HL-60/S4 (cell line): ENCODE results near the gene RNU7-1.
"Not testable (repeated sequence)": the region's sequence is repeated elsewhere in the genome, so short reads cannot be mapped to it uniquely, and the experiment has no call there.

Experiments used
- in situ Hi-C: fragments of 300-500 bp; cut with MboI; formaldehyde crosslinking; loops from 2 replicates; pipeline ENCODE4 v1.14.3; 2022; ENCODE audit warnings: low sequenced_read_pairs

The RNU7-1 gene

DNA sequence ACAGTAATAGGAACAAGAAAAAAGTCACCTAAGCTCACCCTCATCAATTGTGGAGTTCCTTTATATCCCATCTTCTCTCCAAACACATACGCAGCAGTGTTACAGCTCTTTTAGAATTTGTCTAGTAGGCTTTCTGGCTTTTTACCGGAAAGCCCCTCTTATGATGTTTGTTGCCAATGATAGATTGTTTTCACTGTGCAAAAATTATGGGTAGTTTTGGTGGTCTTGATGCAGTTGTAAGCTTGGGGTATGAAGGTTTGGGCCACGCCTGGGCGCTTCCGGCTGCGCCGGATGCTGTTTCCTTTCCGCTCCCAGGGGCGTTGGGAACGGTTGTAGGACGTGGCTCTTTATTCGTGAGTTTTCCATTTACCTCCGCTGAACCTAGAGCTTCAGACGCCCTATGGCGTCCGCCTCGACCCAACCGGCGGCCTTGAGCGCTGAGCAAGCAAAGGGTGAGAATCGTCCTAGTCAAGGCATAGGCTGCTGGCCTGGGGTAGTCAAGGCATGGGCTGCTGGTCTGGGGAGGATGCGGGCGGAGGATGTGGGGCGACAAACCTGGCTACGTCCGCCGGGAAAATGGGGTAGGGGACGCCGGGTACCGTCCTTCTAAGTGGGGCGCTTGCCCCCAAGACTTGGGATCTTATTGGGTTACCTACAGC, at the start of gene RNU7-1, which contains the start of gene C12orf57:
RNU7-1 (plus strand) TSS at position 95 of the 659 bp plus-strand sequence.
C12orf57 (plus strand) TSS at position 301 of the 659 bp plus-strand sequence; CDS start at position 401, 100 bp downstream.
- in situ Hi-C loops = loop anchor here (25.0 kb wide), 1 partner anchor 168 kb away; the partner anchor contains the start of gene C1RL

DNA sequence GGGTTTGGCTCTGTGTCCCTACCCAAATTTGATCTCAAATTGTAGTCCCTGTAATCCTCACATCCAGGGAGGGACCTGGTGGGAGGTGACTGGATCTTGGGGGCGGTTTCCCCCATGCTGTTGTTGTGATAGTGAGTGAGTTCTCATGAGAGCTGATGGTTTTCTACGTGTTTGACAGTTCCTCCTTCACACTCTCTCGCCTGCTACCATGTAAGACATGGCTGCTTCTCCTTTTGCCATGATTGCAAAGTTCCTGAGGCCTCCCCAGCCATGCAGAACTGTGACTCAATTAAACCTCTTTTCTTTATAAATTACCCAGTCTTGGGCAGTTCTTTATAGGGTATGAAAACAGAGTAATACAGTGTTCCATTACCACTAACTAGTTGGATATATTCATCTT, 49.3 kb upstream of the RNU7-1 start:
- in situ Hi-C loops = no loop called here

DNA sequence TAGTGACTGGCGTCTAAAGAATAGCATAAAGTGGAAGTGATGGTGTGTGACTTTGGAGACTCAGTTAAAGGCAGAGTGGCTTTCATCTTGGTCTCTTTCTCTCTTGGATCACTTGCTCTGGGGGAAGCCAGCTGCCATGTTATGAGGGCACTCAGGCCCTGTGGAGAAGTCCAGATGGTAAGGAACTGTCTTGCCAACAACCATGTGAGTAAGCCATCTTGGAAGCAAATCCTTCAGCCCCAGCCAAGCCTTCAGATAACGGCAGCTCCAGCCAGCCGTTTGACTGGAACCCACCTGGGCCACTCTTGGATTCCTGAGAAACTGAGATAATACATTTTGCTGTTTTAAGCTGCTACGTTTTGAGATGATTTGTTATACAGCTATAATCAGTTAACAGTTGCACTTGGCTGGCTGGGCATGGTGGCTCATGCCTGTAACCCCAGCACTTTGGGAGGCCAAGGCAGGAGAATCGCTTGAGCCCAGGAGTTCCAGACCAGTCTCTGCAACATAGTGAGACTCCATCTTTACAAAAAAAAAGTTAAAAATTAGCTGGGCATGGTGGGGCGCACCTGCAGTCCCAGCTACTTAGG, 46.7 kb upstream of the RNU7-1 start:
- in situ Hi-C loops = no loop called here

- in situ Hi-C loops = no loop called here
Observed at GRCh38 chr12:6899427-6899826, 44.2 kb upstream of the RNU7-1 start.

DNA sequence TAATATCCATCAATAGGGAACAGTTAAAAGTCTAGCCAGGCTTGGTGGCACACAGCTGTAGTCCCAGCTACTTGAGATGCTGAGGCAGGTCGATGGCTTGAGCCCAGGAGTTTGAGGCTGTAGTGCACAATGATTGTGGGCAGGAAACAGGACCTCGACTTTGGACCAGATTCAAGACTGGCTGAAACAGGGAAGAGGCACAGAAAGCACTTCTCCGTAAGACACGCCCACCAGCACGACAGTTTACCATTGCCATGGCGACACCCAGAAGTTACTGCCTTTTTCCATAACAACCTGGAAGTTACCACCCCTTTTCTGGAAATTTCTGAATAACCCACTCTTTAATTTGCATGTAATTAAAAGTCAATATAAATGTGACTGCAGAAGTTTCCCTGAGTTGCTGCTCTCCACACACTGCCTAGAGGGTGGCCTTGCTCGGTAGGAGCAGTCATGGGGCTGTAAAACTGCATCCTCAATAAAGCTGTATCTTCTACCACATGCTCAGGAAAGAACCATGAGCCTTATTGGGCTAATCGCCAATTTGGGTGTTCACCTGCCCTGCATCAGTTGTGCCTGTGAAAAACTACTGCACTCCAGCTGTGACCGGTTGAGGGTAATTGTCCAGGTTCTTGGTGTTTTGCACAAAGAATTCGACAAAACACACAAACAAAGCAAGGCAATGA, 43.6 kb upstream of the RNU7-1 start:
- in situ Hi-C loops = no loop called here

GRCh38 chr12:6902448-6902847, 41.2 kb upstream of the RNU7-1 start:
- in situ Hi-C loops = no loop called here

DNA sequence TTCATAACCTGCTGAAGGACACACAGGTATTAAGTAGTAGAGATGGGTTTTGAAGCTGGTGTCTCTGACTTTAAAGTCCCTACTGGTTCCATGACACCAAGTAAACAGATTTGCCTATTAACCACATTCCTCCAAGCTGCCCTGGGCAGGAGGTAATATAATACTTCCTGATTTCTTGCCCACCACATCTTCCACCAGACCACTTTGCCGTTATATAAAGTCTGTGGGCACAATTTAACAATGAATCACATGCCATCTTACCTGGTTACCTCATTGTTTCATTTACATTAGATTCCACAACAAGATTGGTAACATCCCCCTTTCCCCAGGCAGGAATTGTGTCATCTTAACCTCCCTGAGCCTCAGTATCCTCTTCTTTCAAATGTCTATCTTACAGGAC, 39.9 kb upstream of the RNU7-1 start:
- in situ Hi-C loops = no loop called here

- in situ Hi-C loops = no loop called here
Observed at GRCh38 chr12:6904280-6905276, 39.0 kb upstream of the RNU7-1 start, which contains the start of gene LRRC23. Gene LRRC23, plus strand, starts transcription at chr12:6904822. Its CDS starts 812 bp downstream, at chr12:6905634.

DNA sequence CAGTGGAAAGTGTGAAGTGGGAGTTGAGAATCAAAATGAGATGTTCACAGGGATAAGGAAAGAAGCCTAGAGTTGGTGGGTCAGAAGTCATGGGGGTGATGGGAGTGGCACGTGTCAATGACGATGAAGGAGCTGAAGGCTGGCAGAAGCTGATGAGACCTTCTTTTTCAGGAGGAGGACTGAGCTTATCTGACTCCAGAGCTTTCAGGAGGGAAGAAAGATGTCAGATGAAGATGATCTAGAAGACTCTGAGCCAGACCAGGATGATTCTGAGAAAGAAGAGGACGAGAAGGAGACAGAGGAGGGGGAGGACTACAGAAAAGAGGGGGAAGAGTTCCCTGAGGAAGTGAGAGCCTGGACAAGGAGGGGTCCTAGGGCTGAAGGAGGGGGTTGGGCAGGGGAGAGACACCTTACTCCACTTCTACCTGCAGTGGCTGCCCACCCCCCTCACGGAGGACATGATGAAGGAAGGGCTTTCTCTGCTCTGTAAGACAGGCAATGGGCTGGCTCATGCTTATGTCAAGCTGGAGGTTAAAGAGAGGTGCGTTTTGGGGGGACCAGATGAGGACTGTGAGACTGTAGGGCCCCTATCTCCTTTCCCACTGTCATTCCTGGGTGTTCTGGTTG, 38.1 kb upstream of the RNU7-1 start:
- in situ Hi-C loops = no loop called here

DNA sequence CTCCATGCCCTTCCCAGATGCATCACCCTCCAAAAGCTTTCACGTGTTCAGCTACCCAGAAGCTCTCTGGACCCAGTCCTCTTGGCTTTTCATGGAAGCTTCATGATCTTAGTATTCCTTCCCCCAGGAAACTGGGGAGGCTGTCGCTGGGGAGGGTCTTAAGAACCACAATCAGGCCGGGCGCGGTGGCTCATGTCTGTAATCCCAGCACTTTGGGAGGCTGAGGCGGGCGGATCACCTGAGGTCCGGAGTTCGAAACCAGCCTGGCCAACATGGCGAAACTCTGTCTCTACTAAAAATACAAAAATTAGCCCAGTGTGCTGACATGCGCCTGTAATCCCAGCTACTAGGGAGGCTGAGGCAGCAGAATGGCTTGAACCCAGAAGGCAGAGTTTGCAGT, 35.5 kb upstream of the RNU7-1 start:
- in situ Hi-C loops = not testable (repeated sequence)

GRCh38 chr12:6909421-6910145, 34.0 kb upstream of the RNU7-1 start:
- in situ Hi-C loops = no loop called here

GRCh38 chr12:6912164-6912935, 31.3 kb upstream of the RNU7-1 start:
- in situ Hi-C loops = no loop called here

DNA sequence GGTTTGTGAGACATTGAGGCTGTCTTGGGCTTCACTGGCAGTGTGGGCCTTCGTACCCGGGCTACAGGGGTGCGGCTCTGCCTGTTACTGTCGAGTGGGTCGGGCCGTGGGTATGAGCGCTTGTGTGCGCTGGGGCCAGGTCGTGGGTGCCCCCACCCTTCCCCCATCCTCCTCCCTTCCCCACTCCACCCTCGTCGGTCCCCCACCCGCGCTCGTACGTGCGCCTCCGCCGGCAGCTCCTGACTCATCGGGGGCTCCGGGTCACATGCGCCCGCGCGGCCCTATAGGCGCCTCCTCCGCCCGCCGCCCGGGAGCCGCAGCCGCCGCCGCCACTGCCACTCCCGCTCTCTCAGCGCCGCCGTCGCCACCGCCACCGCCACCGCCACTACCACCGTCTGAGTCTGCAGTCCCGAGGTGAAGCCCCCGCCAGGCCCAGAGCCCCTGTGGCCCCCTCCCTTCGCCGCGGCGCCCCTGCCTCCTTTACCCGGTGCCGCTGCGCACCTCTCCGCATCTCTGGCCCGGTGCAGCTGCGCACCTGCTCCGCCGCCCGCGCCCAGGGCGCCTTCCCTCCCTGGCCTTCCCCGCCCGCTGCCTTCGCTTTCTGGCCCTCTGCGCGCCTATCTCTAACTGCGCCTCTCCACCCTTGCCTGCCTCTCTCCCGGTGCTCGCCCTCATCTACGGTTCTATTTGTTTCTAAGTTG, 29.2 kb upstream of the RNU7-1 start, which contains the start of gene ENO2:
ENO2 (plus strand) TSS at position 335 of the 701 bp plus-strand sequence. CDS start 1,253 bp downstream, outside the sequence.
- in situ Hi-C loops = no loop called here

GRCh38 chr12:6914947-6915788, 28.4 kb upstream of the RNU7-1 start:
- in situ Hi-C loops = no loop called here

GRCh38 chr12:6915789-6916285, 27.8 kb upstream of the RNU7-1 start:
- in situ Hi-C loops = no loop called here

- in situ Hi-C loops = no loop called here
Observed at GRCh38 chr12:6916426-6917200, 27.0 kb upstream of the RNU7-1 start.
